Heart right ventricle (tissue), 16 donors: ENCODE measurements around the gene CDH18. TPM values are rescaled to one million over a fixed set of nuclear protein-coding genes. Genes with fewer than 3 reads are reported as not detected.

Experiments used
- ATAC-seq, 8 donors: fragments of 200-7000 bp; cut with Tn5 transposase; one replicate each; pipeline ENCODE4 v1.9.1; 2020; ENCODE audit warnings: mild to moderate bottlenecking in 8 of 8, moderate library complexity in 8 of 8, moderate number of reproducible peaks in 1 of 8
- DNase-seq, 2 donors: peaks; one replicate each; pipeline ENCODE4 v3.0.0-alpha.2; 2020
- H3K27ac ChIP-seq, 10 donors: fragments of 200-600 bp; sonication (generic) in 2 of 10; one replicate each; pipeline versions ENCODE4 v1.5.0 to v1.8.0; 2020 to 2022; ENCODE audit warnings: mild to moderate bottlenecking in 3 of 10
- H3K27me3 ChIP-seq, 7 donors: fragments of 200-600 bp; one replicate each; pipeline ENCODE4 v1.8.0; 2021 to 2022; ENCODE audit warnings: mild to moderate bottlenecking in 2 of 7
- H3K36me3 ChIP-seq, 9 donors: fragments of 200-600 bp; sonication (generic) in 1 of 9; one replicate each; pipeline versions ENCODE4 v1.5.0 to v1.8.0; 2020 to 2022; ENCODE audit warnings: mild to moderate bottlenecking in 2 of 9
- H3K4me1 ChIP-seq, 9 donors: fragments of 200-600 bp; sonication (generic) in 1 of 9; one replicate each; pipeline versions ENCODE4 v1.5.0 to v1.8.0; 2020 to 2022; ENCODE audit warnings: mild to moderate bottlenecking in 4 of 9
- H3K4me3 ChIP-seq, 10 donors: fragments of 200-600 bp; sonication (generic) in 2 of 10; one replicate each; pipeline versions ENCODE4 v1.5.0 to v1.8.0; 2020 to 2022; ENCODE audit warnings: mild to moderate bottlenecking in 7 of 10, moderate library complexity in 2 of 10
- H3K9me3 ChIP-seq, 11 donors: fragments of 200-600 bp in 10 of 11; sonication (generic) in 2 of 11; one replicate each; pipeline versions ENCODE4 v1.5.0 to v1.8.0; 2013 to 2022; ENCODE audit warnings: mild to moderate bottlenecking in 2 of 11, control low read depth in 1 of 11, moderate library complexity in 1 of 11
- WGBS, 2 donors: extraction: QIAGEN DNeasy Blood & Tissue Kit; methylation state at CpG; one replicate each; pipeline ENCODE4 v1.1.7; 2013; ENCODE audit warnings: inconsistent platforms in 1 of 2; 5-methylcytosine and 5-hydroxymethylcytosine counted together
- intact Hi-C, 10 donors: fragments of 100-400 bp; cut with DNase I; formaldehyde crosslinking; loops; one replicate each; pipeline versions ENCODE4 v1.11.1 to v1.14.2; 2022
- polyA plus RNA-seq, 2 donors: library from polyadenylated mRNA; stranded (reverse); fragments of 200-250 nt; gene quantifications; one replicate each; pipeline ENCODE4 v1.2.3, GENCODE V29; 2013
- total RNA-seq, 10 donors: library from RNA; stranded (reverse); fragmentation: NEBNext Ultra II Directional in 3 of 10; extraction: Animal tissue kit (Norgen Biotek cat#: 25700) in 3 of 10; gene quantifications; one replicate each; pipeline versions ENCODE4 v1.2.1 to v1.2.4, GENCODE V29; 2021 to 2023
- TF ChIP-seq, protein P1 (sequence below), 9 donors: fragments of 200-600 bp; sonication (generic) in 2 of 9; IDR thresholded peaks; one replicate each; pipeline versions ENCODE4 v1.5.0 to v1.8.0; 2021 to 2022; ENCODE audit warnings: antibody characterized with exemption in 9 of 9, mild to moderate bottlenecking in 5 of 9, moderate library complexity in 1 of 9
- donor health status: Arrhythmogenic right ventricular cardiomyopathy.
- donor health status: ischemic (EF 13 %, LVEDD 7.1; RV severe dilation, severe dysfunction).
- donor health status: healthy with polysubstance abuse.
- donor health status: DM: no; HTN: yes; CAD: no.
- donor health status: DM: no; HTN: no; CAD: no.
- donor health status: ischemic (EF 25% LVEDD 6.9; RV normal size, moderate dysfunction).
- donor health status: ischemic (EF 25% LVEDD 5.7; RV mildly dilated, moderate dysfunction).
- donor health status: healthy.
- donor health status: DM: yes; HTN: yes; CAD: no.
- donor health status: Ischemic cardiomyopathy.
- donor health status: ischemic (EF 35%, LVEDD 5.7; RV mildly dilated, moderate dysfunction).
- donor health status: nonischemic (EF 11% LVEDD 7.7; RV severe dilation, severe dysfunction).
- donor health status: DM: yes; HTN: yes; CAD: no.
- donor health status: PGD.
- donor health status: ischemic (EF 29% LVEDD 5.4; RV normal size, mild dysfunction).
- donor health status: nonischemic (EF 23%, LVEDD 6.1; RV moderate dilation, normal function).

The CDH18 gene
- total and polyA plus RNA-seq, 12 donors: not detected

DNA sequence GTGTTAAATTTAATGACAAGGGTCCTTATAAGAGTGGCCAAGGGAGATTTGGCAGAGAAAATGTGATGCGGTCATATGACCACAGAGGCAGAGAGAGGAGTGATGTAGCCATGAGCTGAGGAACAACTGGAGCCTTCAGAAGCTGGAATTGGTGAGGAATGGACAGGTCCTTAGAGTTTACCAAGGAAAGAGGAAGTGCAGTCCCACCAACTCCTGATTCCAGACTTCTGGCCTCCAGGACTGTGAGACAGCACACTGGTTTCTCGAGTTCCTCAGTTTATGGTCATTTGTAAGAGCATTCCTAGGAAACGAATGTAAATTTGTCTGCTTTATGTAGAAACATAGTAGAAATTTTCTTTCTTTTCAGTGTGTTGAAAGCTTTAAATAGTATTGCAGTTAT lies 410.1 kb downstream of the CDH18 start:
- WGBS, 2 donors: 73 to 84% methylated on average over 3 of the region's 3 CpGs
- Histone ChIP-seq H3K4me1 (no peaks in the 10 kb centered on the region), H3K36me3 (no peaks in the 10 kb centered on the region), H3K9me3 (peaks cover 0 to 11% (median 0%) of the 10 kb centered on the region in 11 donors), H3K27me3 (no peaks in the 10 kb centered on the region), H3K4me3 (no peak overlapping the region), H3K27ac (no peak overlapping the region)
- no peak for ATAC-seq
- TF ChIP-seq, protein P1, sequence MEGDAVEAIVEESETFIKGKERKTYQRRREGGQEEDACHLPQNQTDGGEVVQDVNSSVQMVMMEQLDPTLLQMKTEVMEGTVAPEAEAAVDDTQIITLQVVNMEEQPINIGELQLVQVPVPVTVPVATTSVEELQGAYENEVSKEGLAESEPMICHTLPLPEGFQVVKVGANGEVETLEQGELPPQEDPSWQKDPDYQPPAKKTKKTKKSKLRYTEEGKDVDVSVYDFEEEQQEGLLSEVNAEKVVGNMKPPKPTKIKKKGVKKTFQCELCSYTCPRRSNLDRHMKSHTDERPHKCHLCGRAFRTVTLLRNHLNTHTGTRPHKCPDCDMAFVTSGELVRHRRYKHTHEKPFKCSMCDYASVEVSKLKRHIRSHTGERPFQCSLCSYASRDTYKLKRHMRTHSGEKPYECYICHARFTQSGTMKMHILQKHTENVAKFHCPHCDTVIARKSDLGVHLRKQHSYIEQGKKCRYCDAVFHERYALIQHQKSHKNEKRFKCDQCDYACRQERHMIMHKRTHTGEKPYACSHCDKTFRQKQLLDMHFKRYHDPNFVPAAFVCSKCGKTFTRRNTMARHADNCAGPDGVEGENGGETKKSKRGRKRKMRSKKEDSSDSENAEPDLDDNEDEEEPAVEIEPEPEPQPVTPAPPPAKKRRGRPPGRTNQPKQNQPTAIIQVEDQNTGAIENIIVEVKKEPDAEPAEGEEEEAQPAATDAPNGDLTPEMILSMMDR (IDR thresholded peaks at IDR 0.05): no peak
- no peak for DNase-seq
- intact Hi-C loops: no loop called here

DNA sequence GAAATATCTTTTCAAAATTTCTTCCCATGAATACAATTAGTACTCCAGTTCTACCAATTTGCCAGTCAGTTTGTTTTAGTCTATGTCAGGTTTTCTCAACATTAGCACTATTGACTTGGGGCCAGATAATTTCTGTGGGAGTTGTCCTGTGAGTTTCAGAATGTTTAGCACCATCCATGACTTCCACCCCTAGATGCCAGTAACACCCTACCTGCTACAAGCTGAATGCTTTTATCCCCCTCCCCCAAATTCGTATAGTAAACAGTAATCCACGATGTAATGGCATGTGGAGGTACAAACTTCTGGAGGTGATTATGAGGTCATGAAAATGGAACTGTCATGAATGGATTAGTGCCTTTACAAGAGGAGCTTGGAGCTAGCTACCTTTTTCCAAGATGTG lies 420.0 kb downstream of the CDH18 start:
- no peak for DNase-seq
- TF ChIP-seq, protein P1 (IDR thresholded peaks at IDR 0.05): no peak
- intact Hi-C loops: no loop called here
- no peak overlapping the region for H3K4me3 ChIP-seq
- H3K9me3 ChIP-seq: peaks cover 0 to 19% (median 0%) of the 10 kb centered on the region in 11 donors
- ATAC-seq: no peak
- no peak overlapping the region for H3K27ac ChIP-seq
- no peaks in the 10 kb centered on the region for H3K27me3 ChIP-seq
- WGBS, 2 donors: 70 to 75% methylated on average over 2 of the region's 2 CpGs
- H3K36me3 ChIP-seq: no peaks in the 10 kb centered on the region
- H3K4me1 ChIP-seq: no peaks in the 10 kb centered on the region

DNA sequence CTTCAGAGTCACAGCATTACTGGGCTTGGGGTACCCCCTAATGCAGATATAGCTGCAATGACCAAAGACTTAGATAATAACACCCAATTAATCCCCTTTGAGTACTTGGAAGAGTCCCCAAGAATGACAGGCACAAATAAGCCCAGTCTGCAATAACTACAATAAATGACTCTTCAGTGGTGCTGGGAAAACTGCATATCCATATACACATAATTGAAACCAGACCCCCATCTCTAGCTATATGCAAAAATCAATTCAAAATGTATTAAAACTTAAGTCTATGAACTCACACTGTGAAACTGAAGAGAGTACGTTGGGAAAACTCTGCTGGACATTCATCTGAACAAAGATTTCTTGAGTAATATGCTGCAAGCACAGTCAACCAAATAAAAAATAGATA lies 422.5 kb downstream of the CDH18 start:
- DNase-seq: no peak
- no peaks in the 10 kb centered on the region for H3K36me3 ChIP-seq
- no peak overlapping the region for H3K27ac ChIP-seq
- no peak overlapping the region for H3K4me3 ChIP-seq
- H3K4me1 ChIP-seq: no peaks in the 10 kb centered on the region
- TF ChIP-seq, protein P1 (IDR thresholded peaks at IDR 0.05): no peak
- intact Hi-C loops: no loop called here
- peaks cover 0 to 16% (median 0%) of the 10 kb centered on the region in 11 donors for H3K9me3 ChIP-seq
- no peak for ATAC-seq
- H3K27me3 ChIP-seq: no peaks in the 10 kb centered on the region
- 63 to 70% methylated on average over 1 of the region's 1 CpG for WGBS, 2 donors

DNA sequence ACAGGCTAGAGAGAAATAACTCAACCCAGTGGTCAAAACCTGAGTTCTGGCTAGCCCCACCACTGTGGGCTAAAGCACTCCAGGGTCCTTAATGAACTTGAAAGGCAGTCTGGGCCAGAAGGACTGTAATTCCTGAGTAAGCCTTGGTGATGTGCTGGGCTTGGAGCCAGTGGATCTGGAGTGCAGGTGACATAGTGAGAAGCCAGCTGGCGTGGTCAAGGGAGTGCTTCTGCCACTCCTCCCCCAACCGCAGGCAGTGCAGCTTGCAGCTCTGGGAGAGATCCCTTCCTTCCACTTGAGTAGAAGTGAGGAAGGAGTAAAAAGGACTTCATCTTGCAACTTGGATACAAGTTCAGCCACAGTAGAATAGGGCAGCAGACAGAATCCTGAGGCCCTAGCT lies 424.0 kb downstream of the CDH18 start:
- intact Hi-C loops: no loop called here
- no peak overlapping the region for H3K4me3 ChIP-seq
- no peak for ATAC-seq
- WGBS, 2 donors: 73 to 81% methylated on average over 2 of the region's 2 CpGs
- no peak overlapping the region for H3K27ac ChIP-seq
- no peaks in the 10 kb centered on the region for H3K27me3 ChIP-seq
- H3K4me1 ChIP-seq: no peaks in the 10 kb centered on the region
- peaks cover 0 to 28% (median 0%) of the 10 kb centered on the region in 11 donors for H3K9me3 ChIP-seq
- no peak for DNase-seq
- no peaks in the 10 kb centered on the region for H3K36me3 ChIP-seq
- TF ChIP-seq, protein P1 (IDR thresholded peaks at IDR 0.05): no peak
